ENCODE data around the gene SLC4A8. TPM values are rescaled to one million over a fixed set of nuclear protein-coding genes. Genes with fewer than 3 reads are reported as not detected.

SLC4A8 gene
- total and polyA plus RNA-seq, 2 donors (not counting 3 experiments of a cell fraction or from before 2014, with no cell fraction given), result 4.7 to 9.7 TPM

- no peaks in the 10 kb centered on the region for H3K4me1 ChIP-seq (ENCODE audit: control insufficient read depth, extremely low read depth, insufficient read depth, low read length)
- no TSS peak for BruUV-seq (replicated peaks)
- H3K9ac ChIP-seq (replicated peaks; ENCODE audit: extremely low read depth, insufficient read depth, low read length), result no peak overlapping the region
- dilution Hi-C loops (cut with MboI; ENCODE audit: extremely low pct_ligation_motif_present, low sequenced_read_pairs) (no loop called here), intact Hi-C loops (cut with micrococcal nuclease) (no loop called here)
- no peaks in the 10 kb centered on the region for H3K9me1 ChIP-seq (replicated peaks; ENCODE audit: control insufficient read depth, extremely low read depth, insufficient read depth, low read length)
- no peak overlapping the region for H2AFZ ChIP-seq (ENCODE audit: low read depth, low read length)
- H3K79me2 ChIP-seq (ENCODE audit: control insufficient read depth, insufficient read depth, low read length), result no peaks in the 10 kb centered on the region
- TF ChIP-seq FOS (IDR thresholded peaks at IDR 0.05; ENCODE audit: borderline replicate concordance, insufficient read depth, low read length), result no peak
- no peak for TF ChIP-seq GATA2 (IDR thresholded peaks at IDR 0.05; ENCODE audit: insufficient read depth, insufficient read length, low read depth, low read length)
- no peak for TF ChIP-seq POLR2A (IDR thresholded peaks at IDR 0.05; ENCODE audit: low read depth, low read length)
- no peak for TF ChIP-seq POLR2AphosphoS5 (IDR thresholded peaks at IDR 0.05; ENCODE audit: insufficient read depth, low read depth, low read length)
- TF ChIP-seq EZH2 (IDR thresholded peaks at IDR 0.05; ENCODE audit: borderline replicate concordance, low read depth, low read length, severe bottlenecking), result no peak
- TF ChIP-seq CTCF (IDR thresholded peaks at IDR 0.05; ENCODE audit: extremely low read depth in 1 of 2, insufficient read depth in 1 of 2, low read depth in 1 of 2, low read length in 2 of 2), result no peak
- TF ChIP-seq JUN (IDR thresholded peaks at IDR 0.05; ENCODE audit: borderline replicate concordance, insufficient read depth, insufficient read length, low read depth), result no peak
- no peak for TF ChIP-seq MYC (IDR thresholded peaks at IDR 0.05; ENCODE audit: low read depth, low read length)
- FAIRE-seq (no peak), DNase-seq (ENCODE audit: low read depth, low spot score) (no peak)
- no peaks in the 10 kb centered on the region for H3K9me3 ChIP-seq (replicated peaks; ENCODE audit: control insufficient read depth, insufficient read depth, low read length)
- CTCF ChIA-PET, result interaction anchor here (1.2 kb wide), 1 partner anchor 19 kb away, joined by 3 read pairs; no protein-coding TSS in a partner anchor
- H3K27me3 ChIP-seq (ENCODE audit: control insufficient read depth in 2 of 2, insufficient read depth in 2 of 2, low read length in 2 of 2), result no peaks in the 10 kb centered on the region
- H3K36me3 ChIP-seq (ENCODE audit: control insufficient read depth in 2 of 2, extremely low read depth in 1 of 2, insufficient read depth in 2 of 2, low read length in 2 of 2), result no peaks in the 10 kb centered on the region
- no peak overlapping the region for H3K4me2 ChIP-seq (ENCODE audit: insufficient read depth, low read length)
- no peak overlapping the region for H3K27ac ChIP-seq (ENCODE audit: insufficient read depth, low read depth, low read length)
- POLR2A ChIA-PET, result no interaction called here
- no peak overlapping the region for H3K4me3 ChIP-seq (replicated peaks in 1 of 3; ENCODE audit: insufficient read depth in 1 of 3, low read depth in 1 of 3, low read length in 3 of 3)
- no peaks in the 10 kb centered on the region for H4K20me1 ChIP-seq (replicated peaks; ENCODE audit: control insufficient read depth, extremely low read depth, insufficient read depth, low read length)
Observed at GRCh38 chr12:51401900-51402299, 22.7 kb upstream of the SLC4A8 start.
